GM19372 (cell line): ENCODE results near the gene TOX4.
A peak's percentile ranks its signal among the peaks of the same experiment; 100 is the strongest.
"Not testable (repeated sequence)": the region's sequence is repeated elsewhere in the genome, so short reads cannot be mapped to it uniquely, and the experiment has no call there.

ENCODE experiments used
- ATAC-seq: cut with Tn5 transposase; IDR thresholded peaks from one replicate; pipeline ENCODE4 v1.9.1; 2021; ENCODE audit warnings: mild to moderate bottlenecking, low read depth, moderate library complexity; ENCODE audit not compliant: unreplicated experiment

TOX4 gene

GRCh38 chr14:21476925-21477681 is at the start of gene TOX4, which contains the start of gene RAB2B:
TOX4 (plus strand) TSS chr14:21477195; CDS start chr14:21477279, 84 bp downstream.
RAB2B (minus strand) TSS chr14:21476959; CDS start chr14:21476872, 87 bp downstream.
- ATAC-seq: peak; percentile 99

GRCh38 chr14:21428930-21429329 is 48.1 kb upstream of the TOX4 start:
- no peak for ATAC-seq

DNA sequence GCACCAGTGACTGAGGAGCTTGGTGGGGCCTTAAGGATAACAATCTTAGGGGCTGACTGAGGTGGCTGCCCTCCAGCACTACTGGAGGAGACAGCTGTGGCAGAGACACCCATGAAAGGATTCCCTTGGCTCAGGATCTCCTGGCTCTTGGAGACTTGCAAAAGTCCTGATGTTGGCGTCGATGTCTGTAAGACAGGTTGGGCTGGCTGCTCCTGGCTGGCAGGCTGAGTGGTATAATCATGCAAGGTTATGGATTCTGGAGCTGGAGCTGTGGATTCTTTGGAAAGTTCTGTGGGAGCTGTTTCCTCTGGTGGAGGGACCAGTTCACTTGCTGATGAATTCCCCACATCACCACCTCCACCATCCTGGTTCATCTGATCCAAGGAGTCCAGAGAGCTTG is 45.9 kb upstream of the TOX4 start:
- ATAC-seq: no peak

- ATAC-seq: no peak
These were observed 40.4 kb upstream of the TOX4 start for GRCh38 chr14:21436567-21437062.

- ATAC-seq: peak; percentile 100
These were observed 39.7 kb upstream of the TOX4 start for GRCh38 chr14:21437063-21437901.

DNA sequence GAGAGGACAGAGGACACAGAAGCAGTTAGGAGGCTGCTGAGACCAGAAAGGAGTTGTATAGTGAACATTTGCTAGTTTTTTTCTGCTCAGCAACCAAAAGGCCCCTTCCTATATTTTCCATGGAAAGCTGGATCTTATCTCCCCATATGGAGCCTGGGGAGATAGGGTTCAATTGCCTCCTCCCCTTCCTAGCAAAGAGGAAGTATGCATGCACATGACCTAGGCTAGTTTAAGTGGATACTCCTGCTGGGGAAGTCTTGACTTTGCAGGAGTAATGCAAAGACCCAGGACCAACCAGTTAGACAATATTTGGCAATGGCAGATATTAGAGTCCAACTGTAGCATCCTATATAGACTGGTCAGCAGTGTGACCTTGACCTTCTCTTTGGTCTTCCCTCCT is 36.1 kb upstream of the TOX4 start:
- no peak for ATAC-seq

DNA sequence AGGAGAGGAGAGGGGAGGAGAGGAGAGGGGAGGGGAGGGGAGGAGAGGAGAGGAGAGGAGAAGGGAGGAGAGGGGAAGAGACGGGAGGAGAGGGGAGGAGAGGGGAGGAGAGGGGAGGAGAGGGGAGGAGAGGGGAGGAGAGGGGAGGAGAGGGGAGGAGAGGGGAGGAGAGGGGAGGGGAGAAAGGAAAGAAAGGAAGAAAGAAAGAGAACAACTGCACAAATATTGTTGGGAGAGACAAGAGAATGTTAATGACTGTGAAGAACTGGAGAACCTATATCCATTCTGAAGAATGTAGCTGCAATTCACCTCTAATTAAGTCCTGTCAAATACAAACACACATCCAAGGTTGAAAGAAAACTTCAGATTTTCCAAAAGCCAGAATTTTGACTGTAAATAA is 34.3 kb upstream of the TOX4 start:
- ATAC-seq: not testable (repeated sequence)

DNA sequence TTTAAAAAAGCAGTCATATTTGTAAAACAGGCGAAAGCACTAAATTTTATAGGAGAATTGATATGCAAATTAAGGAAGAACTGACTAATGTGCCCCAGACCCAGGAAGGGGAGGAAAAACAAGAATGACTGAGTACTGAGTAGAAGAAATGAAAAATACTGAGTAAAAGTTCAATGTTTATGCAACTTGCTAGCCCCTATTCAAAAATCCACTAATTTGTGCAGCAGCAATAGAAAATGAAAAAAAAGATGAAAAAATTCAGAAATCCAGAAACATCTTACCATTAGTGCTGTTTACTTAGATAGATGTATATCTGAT is 27.1 kb upstream of the TOX4 start:
- ATAC-seq: no peak

GRCh38 chr14:21454843-21455544 is 22.0 kb upstream of the TOX4 start:
- ATAC-seq: no peak

DNA sequence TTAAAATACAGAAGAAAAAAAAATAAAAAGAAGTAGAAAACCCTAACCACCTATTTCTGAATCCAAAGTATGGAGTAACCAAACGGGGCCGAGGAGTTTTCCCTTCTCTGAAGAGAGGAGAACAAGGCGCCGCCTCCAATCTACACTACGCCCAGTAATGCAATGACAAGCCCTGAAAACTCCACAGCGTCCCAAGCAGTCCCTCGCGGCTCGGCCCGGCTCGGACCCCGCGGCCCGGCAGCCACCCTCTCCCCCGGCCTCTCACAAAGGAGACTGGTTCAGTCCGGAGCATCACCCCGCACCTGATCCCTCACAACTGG is 21.4 kb upstream of the TOX4 start:
- peak; percentile 17 for ATAC-seq

GRCh38 chr14:21455912-21456667 is 20.9 kb upstream of the TOX4 start, which contains the start of gene CHD8:
CHD8 (minus strand) TSS chr14:21456123; CDS start chr14:21431643, 24,480 bp downstream.
- ATAC-seq: peak; percentile 97

- ATAC-seq: no peak
These were observed 9.4 kb upstream of the TOX4 start for GRCh38 chr14:21467616-21468015.

DNA sequence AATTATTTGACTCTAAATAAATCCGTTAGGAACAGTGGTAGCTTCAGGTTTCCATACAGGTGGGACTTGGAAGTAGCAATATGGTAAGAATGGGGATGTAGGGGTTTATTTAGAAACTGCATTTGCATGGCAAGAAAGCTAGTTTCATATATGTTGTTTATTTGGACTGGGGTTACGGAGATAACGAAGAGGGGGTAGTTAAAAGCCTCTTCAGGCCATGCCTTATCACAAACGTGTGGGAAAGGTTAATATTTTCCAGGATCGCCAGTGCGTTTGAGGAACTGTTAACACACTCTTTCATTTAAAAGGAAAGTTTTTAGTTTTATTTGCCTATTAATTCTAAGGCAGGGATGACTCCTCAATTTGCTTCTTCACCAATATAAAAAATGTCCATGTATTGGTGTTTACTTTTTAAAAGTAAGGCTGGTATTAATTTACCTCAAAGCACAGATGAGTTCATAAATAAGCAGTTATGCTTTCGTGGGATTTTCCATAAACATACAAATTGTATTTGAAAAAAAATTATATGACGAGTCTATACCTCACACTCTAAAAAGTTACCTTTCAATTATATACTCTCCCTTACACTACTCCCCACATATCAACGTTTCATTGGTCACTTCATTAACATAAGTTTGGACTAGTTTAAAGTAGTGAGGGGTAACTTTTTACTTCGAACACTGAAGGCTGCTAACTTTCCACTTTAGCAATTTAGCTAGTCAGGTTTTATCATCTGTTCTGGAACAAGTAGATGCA is 1.1 kb upstream of the TOX4 start:
- ATAC-seq: no peak

DNA sequence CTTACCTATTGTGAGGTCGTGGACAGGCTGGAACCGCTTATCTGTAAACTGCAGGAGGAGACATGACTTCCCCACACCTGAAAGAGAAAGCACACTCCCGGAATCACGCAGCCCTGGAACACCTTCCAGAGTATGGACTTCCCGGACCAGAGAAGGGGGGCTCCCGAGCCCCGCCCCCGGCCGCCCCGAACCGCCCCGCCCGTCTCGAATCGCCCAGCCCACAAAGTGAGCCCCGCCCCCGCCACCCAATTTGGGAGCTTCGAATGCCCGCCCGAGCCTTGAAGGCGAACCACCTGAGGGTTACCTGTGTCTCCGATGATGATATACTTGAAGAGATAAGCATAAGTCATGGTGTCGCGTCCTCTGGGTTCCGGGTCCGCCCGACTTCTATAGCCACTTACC is 471 bp upstream of the TOX4 start:
- peak; percentile 29 for ATAC-seq

DNA sequence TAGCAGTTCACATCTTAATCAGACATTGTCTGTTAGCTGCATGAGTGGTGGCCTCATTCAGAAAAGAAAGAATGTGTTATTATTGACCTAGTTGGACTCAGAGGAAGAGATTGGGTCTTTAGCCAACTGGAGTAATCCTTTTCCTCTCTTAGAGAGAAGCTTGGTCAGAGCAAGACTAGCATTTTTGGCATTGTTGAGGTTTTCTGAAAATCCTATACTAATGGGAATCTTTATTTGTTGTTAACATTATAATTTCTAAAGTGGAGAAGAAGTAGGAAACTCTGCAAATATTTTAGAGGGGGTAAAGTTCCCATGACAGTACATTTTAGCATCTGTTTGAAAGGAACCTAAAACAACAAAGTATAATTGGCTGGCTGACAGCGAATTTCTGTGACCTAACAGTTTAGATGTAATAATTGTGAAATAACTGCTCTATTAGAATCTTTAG is 9.7 kb downstream of the TOX4 start:
- no peak for ATAC-seq

- ATAC-seq: no peak
These were observed 18.1 kb downstream of the TOX4 start for GRCh38 chr14:21494902-21495762.

DNA sequence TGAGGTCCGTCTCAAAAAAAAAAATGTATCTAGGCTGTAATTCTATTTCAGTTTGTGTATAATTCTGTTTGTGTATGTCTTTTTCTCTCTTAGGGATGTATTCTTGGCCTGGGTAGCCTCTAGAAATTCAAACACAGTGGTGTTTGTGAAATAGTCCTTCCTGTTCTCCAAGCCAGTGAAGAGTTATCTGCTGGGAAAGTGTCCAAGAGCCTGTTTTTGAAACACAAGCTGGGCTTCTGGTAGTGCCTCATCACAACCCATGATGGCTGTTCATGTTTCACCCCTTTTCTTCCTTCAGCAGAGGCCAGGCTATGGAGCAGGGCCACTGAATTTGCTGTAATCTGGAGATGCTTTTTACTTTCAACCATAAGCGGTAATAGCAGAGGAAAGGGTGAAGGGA is 19.5 kb downstream of the TOX4 start:
- ATAC-seq: no peak
